Measurements from ENCODE around the gene MCF2L.
"Not testable (repeated sequence)": the region's sequence is repeated elsewhere in the genome, so short reads cannot be mapped to it uniquely, and the experiment has no call there.

MCF2L gene

GRCh38 chr13:113029487-113030258 lies 60.7 kb downstream of the MCF2L start:
- no peaks in the 10 kb centered on the region for H3K27me3 ChIP-seq (ENCODE audit: control insufficient read depth, insufficient read depth, low read length)
- no peaks in the 10 kb centered on the region for H3K9me3 ChIP-seq (ENCODE audit: control insufficient read depth, insufficient read depth, low read length)
- no peaks in the 10 kb centered on the region for H3K4me1 ChIP-seq (ENCODE audit: control insufficient read depth, insufficient read depth, low read length)
- H3K9ac ChIP-seq (ENCODE audit: low read depth, low read length) = no peak overlapping the region
- H3K4me3 ChIP-seq (ENCODE audit: low read depth, low read length) = no peak overlapping the region
- no peak overlapping the region for H3K27ac ChIP-seq (ENCODE audit: low read depth, low read length)
- H3K36me3 ChIP-seq (ENCODE audit: control insufficient read depth, insufficient read depth, low read length) = no peaks in the 10 kb centered on the region

DNA sequence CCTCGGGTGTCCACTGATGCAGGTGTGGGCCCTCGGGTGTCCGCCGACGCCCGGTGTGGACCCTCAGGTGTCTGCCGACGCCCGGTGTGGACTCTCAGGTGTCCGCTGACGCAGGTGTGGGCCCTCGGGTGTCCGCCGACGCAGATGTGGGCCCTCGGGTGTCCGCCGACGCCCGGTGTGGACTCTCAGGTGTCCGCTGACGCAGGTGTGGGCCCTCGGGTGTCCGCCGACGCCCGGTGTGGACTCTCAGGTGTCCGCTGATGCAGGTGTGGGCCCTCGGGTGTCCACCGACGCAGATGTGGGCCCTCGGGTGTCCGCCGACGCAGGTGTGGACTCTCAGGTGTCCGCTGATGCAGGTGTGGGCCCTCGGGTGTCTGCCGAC lies 61.2 kb downstream of the MCF2L start:
- H3K9me3 ChIP-seq (ENCODE audit: control insufficient read depth, insufficient read depth, low read length); H3K27ac ChIP-seq (ENCODE audit: low read depth, low read length); H3K4me3 ChIP-seq (ENCODE audit: low read depth, low read length); H3K27me3 ChIP-seq (ENCODE audit: control insufficient read depth, insufficient read depth, low read length); H3K36me3 ChIP-seq (ENCODE audit: control insufficient read depth, insufficient read depth, low read length); H3K4me1 ChIP-seq (ENCODE audit: control insufficient read depth, insufficient read depth, low read length); H3K9ac ChIP-seq (ENCODE audit: low read depth, low read length): not testable (repeated sequence)

GRCh38 chr13:113031465-113031864 lies 62.5 kb downstream of the MCF2L start:
- Histone ChIP-seq H3K9me3 (ENCODE audit: control insufficient read depth, insufficient read depth, low read length) (no peaks in the 10 kb centered on the region), H3K27me3 (ENCODE audit: control insufficient read depth, insufficient read depth, low read length) (no peaks in the 10 kb centered on the region), H3K9ac (ENCODE audit: low read depth, low read length) (no peak overlapping the region), H3K4me3 (ENCODE audit: low read depth, low read length) (no peak overlapping the region), H3K27ac (ENCODE audit: low read depth, low read length) (no peak overlapping the region), H3K4me1 (ENCODE audit: control insufficient read depth, insufficient read depth, low read length) (no peaks in the 10 kb centered on the region), H3K36me3 (ENCODE audit: control insufficient read depth, insufficient read depth, low read length) (no peaks in the 10 kb centered on the region)

GRCh38 chr13:113032291-113032690 lies 63.3 kb downstream of the MCF2L start:
- Histone ChIP-seq H3K36me3 (ENCODE audit: control insufficient read depth, insufficient read depth, low read length) (no peaks in the 10 kb centered on the region), H3K27ac (ENCODE audit: low read depth, low read length) (no peak overlapping the region)

DNA sequence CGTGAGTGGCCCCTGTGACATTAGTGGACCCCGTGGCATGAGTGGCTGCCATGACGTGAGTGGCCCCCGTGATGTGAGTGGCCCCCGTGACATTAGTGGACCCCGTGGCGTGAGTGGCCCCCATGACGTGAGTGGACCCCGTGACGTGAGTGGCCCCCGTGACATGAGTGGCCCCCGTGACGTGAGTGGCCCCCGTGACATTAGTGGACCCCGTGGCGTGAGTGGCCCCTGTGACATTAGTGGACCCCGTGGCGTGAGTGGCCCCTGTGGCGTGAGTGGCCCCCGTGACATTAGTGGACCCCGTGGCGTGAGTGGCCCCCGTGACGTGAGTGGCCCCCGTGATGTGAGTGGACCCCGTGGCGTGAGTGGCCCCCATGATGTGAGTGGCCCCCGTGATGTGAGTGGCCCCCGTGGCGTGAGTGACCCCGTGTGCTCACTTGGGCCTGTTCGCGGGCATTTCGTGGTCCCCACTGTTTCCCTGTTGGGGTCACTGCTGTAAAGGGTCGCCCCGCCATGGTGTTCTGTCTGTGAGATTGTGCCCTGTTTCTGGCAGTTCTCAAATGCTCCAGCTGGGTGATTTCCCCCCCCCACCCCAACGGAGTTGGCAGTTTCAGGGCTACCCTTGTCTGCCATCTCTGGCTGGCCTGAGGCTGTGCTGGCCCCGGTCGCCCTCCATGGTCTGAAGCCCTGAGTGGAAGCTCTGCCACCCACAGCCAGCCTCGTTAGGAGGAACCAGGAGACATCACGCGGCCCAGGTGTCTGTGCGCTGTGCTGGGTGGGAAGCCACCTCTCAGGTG lies 64.2 kb downstream of the MCF2L start:
- Histone ChIP-seq H3K27ac (ENCODE audit: low read depth, low read length) (no peak overlapping the region), H3K36me3 (ENCODE audit: control insufficient read depth, insufficient read depth, low read length) (no peaks in the 10 kb centered on the region), H3K4me3 (ENCODE audit: low read depth, low read length) (no peak overlapping the region), H3K9me3 (ENCODE audit: control insufficient read depth, insufficient read depth, low read length) (no peaks in the 10 kb centered on the region), H3K4me1 (ENCODE audit: control insufficient read depth, insufficient read depth, low read length) (no peaks in the 10 kb centered on the region), H3K9ac (ENCODE audit: low read depth, low read length) (no peak overlapping the region), H3K27me3 (ENCODE audit: control insufficient read depth, insufficient read depth, low read length) (no peaks in the 10 kb centered on the region)

More at GRCh38 chr13:113032291-113032690, 63.3 kb downstream of the MCF2L start:
- Histone ChIP-seq H3K9ac (ENCODE audit: low read depth, low read length) (no peak overlapping the region), H3K4me3 (ENCODE audit: low read depth, low read length) (no peak overlapping the region), H3K27me3 (ENCODE audit: control insufficient read depth, insufficient read depth, low read length) (no peaks in the 10 kb centered on the region), H3K4me1 (ENCODE audit: control insufficient read depth, insufficient read depth, low read length) (no peaks in the 10 kb centered on the region), H3K9me3 (ENCODE audit: control insufficient read depth, insufficient read depth, low read length) (no peaks in the 10 kb centered on the region)

DNA sequence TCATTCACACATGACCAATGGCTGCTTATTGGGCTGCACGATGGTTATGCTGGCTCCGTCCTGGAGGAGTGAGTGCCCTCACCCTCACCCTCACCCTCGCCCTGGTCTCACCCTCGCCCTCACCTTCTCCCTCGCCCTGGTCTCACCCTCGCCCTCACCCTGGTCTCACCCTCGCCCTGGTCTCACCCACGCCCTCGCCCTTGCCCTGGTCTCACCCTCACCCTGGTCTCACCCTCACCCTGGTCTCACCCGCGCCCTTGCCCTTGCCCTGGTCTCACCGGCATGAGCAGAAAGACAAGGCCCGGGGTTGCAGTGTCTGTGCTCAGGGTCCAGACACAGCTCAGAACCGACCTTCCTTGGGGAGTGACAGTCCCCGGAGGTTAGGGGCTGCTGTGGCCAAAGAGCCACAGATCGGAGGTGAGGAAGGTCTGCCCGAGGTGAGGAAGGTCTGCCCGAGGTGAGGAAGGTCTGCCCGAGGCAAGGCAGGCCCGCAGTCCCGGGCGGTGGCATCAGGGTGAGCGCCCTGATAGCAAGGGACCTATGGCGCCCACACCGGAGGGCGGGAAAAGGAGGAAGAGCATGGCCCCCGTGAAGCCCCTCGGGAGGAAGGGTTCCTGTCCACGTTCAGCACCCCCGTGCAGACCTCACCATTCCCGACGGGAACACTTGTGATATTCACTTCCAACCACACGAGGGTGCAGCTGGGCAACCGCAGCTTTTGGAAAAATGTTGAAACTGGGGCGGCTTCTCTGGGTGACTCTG lies 65.6 kb downstream of the MCF2L start:
- Histone ChIP-seq H3K27me3 (ENCODE audit: control insufficient read depth, insufficient read depth, low read length) (no peaks in the 10 kb centered on the region), H3K4me1 (ENCODE audit: control insufficient read depth, insufficient read depth, low read length) (no peaks in the 10 kb centered on the region), H3K36me3 (ENCODE audit: control insufficient read depth, insufficient read depth, low read length) (no peaks in the 10 kb centered on the region), H3K27ac (ENCODE audit: low read depth, low read length) (no peak overlapping the region), H3K9ac (ENCODE audit: low read depth, low read length) (no peak overlapping the region), H3K4me3 (ENCODE audit: low read depth, low read length) (no peak overlapping the region), H3K9me3 (ENCODE audit: control insufficient read depth, insufficient read depth, low read length) (no peaks in the 10 kb centered on the region)

- Histone ChIP-seq H3K4me1 (ENCODE audit: control insufficient read depth, insufficient read depth, low read length) (no peaks in the 10 kb centered on the region), H3K27me3 (ENCODE audit: control insufficient read depth, insufficient read depth, low read length) (no peaks in the 10 kb centered on the region), H3K4me3 (ENCODE audit: low read depth, low read length) (no peak overlapping the region), H3K9ac (ENCODE audit: low read depth, low read length) (no peak overlapping the region), H3K9me3 (ENCODE audit: control insufficient read depth, insufficient read depth, low read length) (no peaks in the 10 kb centered on the region), H3K36me3 (ENCODE audit: control insufficient read depth, insufficient read depth, low read length) (no peaks in the 10 kb centered on the region), H3K27ac (ENCODE audit: low read depth, low read length) (no peak overlapping the region)
Measured at GRCh38 chr13:113035213-113035800, 66.3 kb downstream of the MCF2L start.

DNA sequence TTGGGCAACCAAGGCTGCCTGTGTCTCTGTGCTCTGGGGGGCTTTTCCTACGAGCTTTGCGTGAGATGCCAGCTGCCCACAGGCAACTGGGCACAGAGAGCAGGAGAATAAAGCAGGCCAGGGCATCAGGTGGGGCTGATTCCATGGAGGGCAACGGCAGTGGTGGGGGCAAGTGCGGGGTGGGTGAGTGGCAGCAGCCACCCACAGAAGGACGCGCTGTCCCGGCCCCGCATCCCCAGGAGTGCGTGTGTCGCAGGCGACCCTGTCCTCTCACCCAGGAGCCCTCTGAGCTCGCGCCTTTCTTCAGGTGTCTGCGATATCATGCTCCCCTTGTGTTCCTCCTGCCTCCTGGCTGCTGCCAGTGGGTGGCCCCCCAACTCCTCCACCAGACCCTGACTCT lies 67.4 kb downstream of the MCF2L start:
- Histone ChIP-seq H3K36me3 (ENCODE audit: control insufficient read depth, insufficient read depth, low read length) (no peaks in the 10 kb centered on the region), H3K4me3 (ENCODE audit: low read depth, low read length) (no peak overlapping the region), H3K9ac (ENCODE audit: low read depth, low read length) (no peak overlapping the region), H3K27ac (ENCODE audit: low read depth, low read length) (no peak overlapping the region), H3K27me3 (ENCODE audit: control insufficient read depth, insufficient read depth, low read length) (no peaks in the 10 kb centered on the region), H3K4me1 (ENCODE audit: control insufficient read depth, insufficient read depth, low read length) (no peaks in the 10 kb centered on the region), H3K9me3 (ENCODE audit: control insufficient read depth, insufficient read depth, low read length) (no peaks in the 10 kb centered on the region)

DNA sequence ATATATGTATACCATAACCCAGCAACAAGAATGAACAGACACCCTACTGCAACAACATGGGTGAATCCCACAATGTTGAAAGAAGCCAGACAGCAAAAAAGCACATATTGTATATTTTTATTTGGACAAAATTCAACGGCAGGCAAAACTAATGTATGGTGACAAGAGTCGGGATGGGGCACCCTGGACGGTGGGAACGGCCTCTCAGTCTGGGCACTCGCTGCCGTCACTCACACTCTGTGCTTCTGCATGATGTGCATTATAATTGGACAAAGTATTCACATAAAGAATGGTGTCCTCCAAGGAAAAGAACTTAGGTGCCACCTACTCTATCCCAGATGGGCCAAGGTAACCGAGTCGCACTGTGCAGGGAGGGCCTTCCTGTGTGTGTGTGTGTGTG lies 71.0 kb downstream of the MCF2L start:
- Histone ChIP-seq H3K9me3 (ENCODE audit: control insufficient read depth, insufficient read depth, low read length) (no peaks in the 10 kb centered on the region), H3K27me3 (ENCODE audit: control insufficient read depth, insufficient read depth, low read length) (no peaks in the 10 kb centered on the region), H3K9ac (ENCODE audit: low read depth, low read length) (no peak overlapping the region), H3K4me3 (ENCODE audit: low read depth, low read length) (no peak overlapping the region), H3K36me3 (ENCODE audit: control insufficient read depth, insufficient read depth, low read length) (no peaks in the 10 kb centered on the region), H3K27ac (ENCODE audit: low read depth, low read length) (no peak overlapping the region), H3K4me1 (ENCODE audit: control insufficient read depth, insufficient read depth, low read length) (no peaks in the 10 kb centered on the region)

- Histone ChIP-seq H3K36me3 (ENCODE audit: control insufficient read depth, insufficient read depth, low read length) (no peaks in the 10 kb centered on the region), H3K4me3 (ENCODE audit: low read depth, low read length) (no peak overlapping the region), H3K9me3 (ENCODE audit: control insufficient read depth, insufficient read depth, low read length) (no peaks in the 10 kb centered on the region), H3K9ac (ENCODE audit: low read depth, low read length) (no peak overlapping the region), H3K27ac (ENCODE audit: low read depth, low read length) (no peak overlapping the region), H3K27me3 (ENCODE audit: control insufficient read depth, insufficient read depth, low read length) (no peaks in the 10 kb centered on the region), H3K4me1 (ENCODE audit: control insufficient read depth, insufficient read depth, low read length) (no peaks in the 10 kb centered on the region)
Measured at GRCh38 chr13:113040597-113041292, 71.7 kb downstream of the MCF2L start.
